ENCODE data around the gene LRP5. TPM values are rescaled to one million over a fixed set of nuclear protein-coding genes. Genes with fewer than 3 reads are reported as not detected.
A peak's percentile ranks its signal among the peaks of the same experiment; 100 is the strongest.

LRP5 gene
- total RNA-seq, 1 experiment from 2014 or later = 67.0 TPM

- Histone ChIP-seq H3K27ac (ENCODE audit: low read depth, low read length, poor library complexity, severe bottlenecking) (peak overlapping the region; percentile 31), H3K27me3 (replicated peaks; ENCODE audit: insufficient read depth, low read depth, low read length, poor library complexity) (no peaks in the 10 kb centered on the region), H3K9me3 (ENCODE audit: low read depth, low read length, poor library complexity, severe bottlenecking) (no peaks in the 10 kb centered on the region), H3K4me3 (ENCODE audit: low read depth, low read length, poor library complexity, severe bottlenecking) (no peak overlapping the region), H3K4me1 (ENCODE audit: insufficient read depth, low read length, poor library complexity, severe bottlenecking) (peaks cover 38% of the 10 kb centered on the region), H3K36me3 (ENCODE audit: insufficient read depth, low read length, poor library complexity, severe bottlenecking) (peaks cover 24% of the 10 kb centered on the region)
- CTCF ChIA-PET = no interaction called here
- TF ChIP-seq EZH2 (IDR thresholded peaks at IDR 0.05; ENCODE audit: borderline replicate concordance, low read depth, low read length, poor library complexity, severe bottlenecking) = no peak
- no peak for TF ChIP-seq CTCF (conservative IDR thresholded peaks at IDR 0.05; ENCODE audit: low read depth, low read length)
- POLR2A ChIA-PET (ENCODE audit: low non-redundant PET) = no interaction called here
- no peak for DNase-seq (ENCODE audit: low spot score)
- intact Hi-C loops (cut with micrococcal nuclease; ENCODE audit: unreplicated experiment) = no loop called here
- no TSS peak for BruUV-seq (replicated peaks)
Measured at GRCh38 chr11:68371171-68372041, 59.0 kb downstream of the LRP5 start.

GRCh38 chr11:68372114-68372513 lies 59.7 kb downstream of the LRP5 start:
- Histone ChIP-seq H3K4me3 (ENCODE audit: low read depth, low read length, poor library complexity, severe bottlenecking) (no peak overlapping the region), H3K27ac (ENCODE audit: low read depth, low read length, poor library complexity, severe bottlenecking) (peak overlapping the region; percentile 12), H3K4me1 (ENCODE audit: insufficient read depth, low read length, poor library complexity, severe bottlenecking) (peaks cover 38% of the 10 kb centered on the region), H3K9me3 (ENCODE audit: low read depth, low read length, poor library complexity, severe bottlenecking) (no peaks in the 10 kb centered on the region), H3K27me3 (replicated peaks; ENCODE audit: insufficient read depth, low read depth, low read length, poor library complexity) (no peaks in the 10 kb centered on the region), H3K36me3 (ENCODE audit: insufficient read depth, low read length, poor library complexity, severe bottlenecking) (peaks cover 21% of the 10 kb centered on the region)
- ChIA-PET CTCF (no interaction called here), POLR2A (ENCODE audit: low non-redundant PET) (no interaction called here)
- no peak for TF ChIP-seq EZH2 (IDR thresholded peaks at IDR 0.05; ENCODE audit: borderline replicate concordance, low read depth, low read length, poor library complexity, severe bottlenecking)
- TF ChIP-seq CTCF (conservative IDR thresholded peaks at IDR 0.05; ENCODE audit: low read depth, low read length) = no peak
- no TSS peak for BruUV-seq (replicated peaks)
- DNase-seq (ENCODE audit: low spot score) = no peak
- intact Hi-C loops (cut with micrococcal nuclease; ENCODE audit: unreplicated experiment) = no loop called here

- POLR2A ChIA-PET (ENCODE audit: low non-redundant PET) = no interaction called here
- no peaks in the 10 kb centered on the region for H3K9me3 ChIP-seq (ENCODE audit: low read depth, low read length, poor library complexity, severe bottlenecking)
- TF ChIP-seq EZH2 (IDR thresholded peaks at IDR 0.05; ENCODE audit: borderline replicate concordance, low read depth, low read length, poor library complexity, severe bottlenecking) (no peak), CTCF (conservative IDR thresholded peaks at IDR 0.05; ENCODE audit: low read depth, low read length) (no peak)
- no TSS peak for BruUV-seq (replicated peaks)
- peaks cover 38% of the 10 kb centered on the region for H3K4me1 ChIP-seq (ENCODE audit: insufficient read depth, low read length, poor library complexity, severe bottlenecking)
- no peaks in the 10 kb centered on the region for H3K27me3 ChIP-seq (replicated peaks; ENCODE audit: insufficient read depth, low read depth, low read length, poor library complexity)
- CTCF ChIA-PET = interaction anchor here (0.6 kb wide), 1 partner anchor 31 kb away, joined by 6 read pairs; no protein-coding TSS in a partner anchor
- intact Hi-C loops (cut with micrococcal nuclease; ENCODE audit: unreplicated experiment) = no loop called here
- peak overlapping the region; percentile 66 for H3K27ac ChIP-seq (ENCODE audit: low read depth, low read length, poor library complexity, severe bottlenecking)
- H3K4me3 ChIP-seq (ENCODE audit: low read depth, low read length, poor library complexity, severe bottlenecking) = no peak overlapping the region
- H3K36me3 ChIP-seq (ENCODE audit: insufficient read depth, low read length, poor library complexity, severe bottlenecking) = peaks cover 16% of the 10 kb centered on the region
- DNase-seq (ENCODE audit: low spot score) = no peak
Measured at GRCh38 chr11:68372625-68373024, 60.2 kb downstream of the LRP5 start.
